Cardiac fibroblast (primary cell): Measurements from ENCODE around the gene TNKS1BP1.

Source experiments
- DNase-seq, 2 donors: peaks; one replicate each; pipeline versions ENCODE4 v3.0.0 to v3.0.0-alpha.2; 2010; ENCODE audit warnings: low read depth in 2 of 2
- H3K4me3 ChIP-seq, 2 donors: replicated peaks in 1 of 2; 1 replicate in 1 of 2; 2 replicates in 1 of 2; pipeline ENCODE4 v1.5.1; 2011; ENCODE audit warnings: low read depth in 2 of 2, low read length in 2 of 2, mild to moderate bottlenecking in 2 of 2, moderate library complexity in 1 of 2
- TF ChIP-seq, protein P1 (sequence below): IDR thresholded peaks from one replicate; pipeline ENCODE4 v1.5.1; 2011; ENCODE audit warnings: low read depth, mild to moderate bottlenecking, low read length, inconsistent platforms

The TNKS1BP1 gene

DNA sequence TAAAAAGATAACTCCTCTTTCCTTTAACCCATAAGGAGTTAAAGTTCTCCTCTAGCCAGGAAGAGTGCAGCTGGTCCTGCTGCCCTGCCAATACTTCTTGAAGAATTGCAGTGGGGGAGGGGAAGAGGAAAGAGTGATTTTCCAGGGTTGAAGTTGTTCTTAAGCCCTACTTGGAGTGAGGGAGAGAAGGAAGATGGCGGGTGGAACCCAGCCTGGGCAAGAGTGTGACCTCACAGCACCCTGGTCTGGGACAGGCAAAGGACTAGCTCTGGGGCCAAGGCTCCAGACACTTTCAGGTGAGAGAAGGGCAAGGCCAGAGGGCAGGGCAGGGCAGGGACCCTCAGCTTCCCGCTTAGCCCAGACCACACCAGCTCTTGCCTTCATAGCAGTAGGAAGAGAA lies 6.6 kb downstream of the TNKS1BP1 start:
- peak; percentile 60 to 79 for DNase-seq
- TF ChIP-seq, protein P1, sequence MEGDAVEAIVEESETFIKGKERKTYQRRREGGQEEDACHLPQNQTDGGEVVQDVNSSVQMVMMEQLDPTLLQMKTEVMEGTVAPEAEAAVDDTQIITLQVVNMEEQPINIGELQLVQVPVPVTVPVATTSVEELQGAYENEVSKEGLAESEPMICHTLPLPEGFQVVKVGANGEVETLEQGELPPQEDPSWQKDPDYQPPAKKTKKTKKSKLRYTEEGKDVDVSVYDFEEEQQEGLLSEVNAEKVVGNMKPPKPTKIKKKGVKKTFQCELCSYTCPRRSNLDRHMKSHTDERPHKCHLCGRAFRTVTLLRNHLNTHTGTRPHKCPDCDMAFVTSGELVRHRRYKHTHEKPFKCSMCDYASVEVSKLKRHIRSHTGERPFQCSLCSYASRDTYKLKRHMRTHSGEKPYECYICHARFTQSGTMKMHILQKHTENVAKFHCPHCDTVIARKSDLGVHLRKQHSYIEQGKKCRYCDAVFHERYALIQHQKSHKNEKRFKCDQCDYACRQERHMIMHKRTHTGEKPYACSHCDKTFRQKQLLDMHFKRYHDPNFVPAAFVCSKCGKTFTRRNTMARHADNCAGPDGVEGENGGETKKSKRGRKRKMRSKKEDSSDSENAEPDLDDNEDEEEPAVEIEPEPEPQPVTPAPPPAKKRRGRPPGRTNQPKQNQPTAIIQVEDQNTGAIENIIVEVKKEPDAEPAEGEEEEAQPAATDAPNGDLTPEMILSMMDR: no peak
- no peak overlapping the region for H3K4me3 ChIP-seq

DNA sequence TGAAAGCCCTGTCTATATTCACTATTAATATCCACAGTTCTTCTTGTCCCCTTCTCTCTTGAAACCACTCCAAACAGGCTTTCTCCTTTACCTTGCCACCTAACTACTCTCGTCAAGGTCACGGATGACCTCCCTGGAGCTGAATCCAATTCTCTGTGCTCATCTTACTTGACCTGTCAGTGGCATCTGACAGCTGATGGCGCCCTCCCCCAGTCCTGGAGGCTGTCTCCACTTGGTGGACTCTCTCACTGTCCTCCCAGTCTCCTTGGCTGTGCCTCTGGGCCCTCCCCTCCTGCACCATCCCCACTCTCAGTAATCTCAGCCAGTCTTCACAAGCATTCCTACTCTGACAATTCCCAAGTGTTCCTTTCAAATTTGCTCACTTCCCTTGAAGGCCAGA lies 8.7 kb downstream of the TNKS1BP1 start:
- TF ChIP-seq, protein P1: no peak
- no peak overlapping the region for H3K4me3 ChIP-seq
- peak in 1 of 2 donors; percentile 27 for DNase-seq

DNA sequence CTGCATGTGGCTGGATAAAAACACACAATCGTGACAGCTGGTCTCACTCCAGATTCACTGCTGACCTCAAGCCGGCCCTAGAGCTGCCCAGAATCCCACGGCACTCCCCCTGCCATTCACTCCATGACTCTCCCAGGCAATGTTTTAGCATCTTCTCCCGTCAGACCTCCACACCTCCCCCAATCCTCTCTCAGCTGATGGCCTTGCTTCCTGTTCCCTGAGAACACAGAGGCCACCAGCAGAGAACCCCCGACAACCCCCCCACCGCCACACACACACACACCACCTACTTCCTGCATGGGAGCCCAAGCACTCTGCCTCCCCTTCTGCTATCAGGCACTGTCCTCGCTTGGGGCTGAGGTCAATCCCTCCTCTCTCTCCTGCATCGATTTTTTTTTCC lies 9.3 kb downstream of the TNKS1BP1 start:
- peak; percentile 63 to 86 for DNase-seq
- TF ChIP-seq, protein P1: no peak
- H3K4me3 ChIP-seq: no peak overlapping the region

DNA sequence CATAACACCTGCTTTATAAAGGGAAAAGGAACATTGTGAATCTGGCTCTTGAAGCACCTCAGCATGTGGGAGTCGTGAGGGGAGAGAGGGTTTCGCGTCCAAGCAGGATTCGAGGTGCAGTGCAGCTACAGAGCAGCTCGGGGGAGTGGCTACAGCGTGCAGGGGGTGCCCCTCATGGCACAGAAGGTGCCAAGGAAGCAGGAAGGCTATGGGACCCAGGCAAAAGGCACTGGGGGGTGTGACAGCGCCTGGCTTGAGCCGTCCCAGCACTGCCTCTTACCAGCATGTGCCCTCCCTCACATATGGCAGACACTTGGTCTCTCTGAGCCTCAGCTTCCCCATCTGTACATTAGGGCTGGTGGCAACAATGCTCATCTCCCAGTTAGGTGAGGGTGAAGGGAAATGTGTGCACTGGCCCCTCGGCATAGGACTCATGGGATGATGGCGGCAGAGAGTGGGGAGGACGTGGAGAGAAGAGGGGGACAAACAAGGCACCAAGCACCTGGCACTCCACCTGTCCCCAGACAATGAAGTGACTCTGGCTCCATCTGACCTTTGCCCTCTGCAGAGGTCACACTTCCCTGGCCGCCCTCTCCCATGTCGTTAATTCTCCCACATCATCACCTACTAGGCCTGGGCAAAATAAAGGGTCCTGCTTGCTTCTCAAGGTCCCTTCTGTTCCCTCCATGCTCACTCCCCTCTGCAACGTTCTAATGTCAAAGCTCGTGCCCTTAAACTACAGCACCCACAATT lies 10.4 kb downstream of the TNKS1BP1 start:
- no peak overlapping the region for H3K4me3 ChIP-seq
- TF ChIP-seq, protein P1: no peak
- DNase-seq: no peak

DNA sequence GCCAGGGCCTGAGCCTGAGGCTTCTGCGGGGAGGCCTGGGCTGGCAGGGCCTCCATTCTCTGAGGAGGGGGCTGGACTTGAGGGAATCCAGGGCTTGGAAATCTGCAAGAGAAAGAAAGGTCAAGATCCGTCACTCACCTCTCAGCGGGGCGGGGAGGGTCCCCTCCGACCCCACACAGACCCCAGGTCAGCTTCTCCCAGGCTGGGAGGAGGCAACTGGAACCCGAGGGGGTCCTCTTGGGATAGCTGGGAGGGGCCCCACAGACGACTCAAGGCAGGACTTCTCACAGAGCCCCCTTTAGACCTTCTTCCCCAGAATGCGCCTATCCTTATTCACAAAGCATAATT lies 11.0 kb downstream of the TNKS1BP1 start:
- DNase-seq: no peak
- TF ChIP-seq, protein P1: no peak
- no peak overlapping the region for H3K4me3 ChIP-seq

DNA sequence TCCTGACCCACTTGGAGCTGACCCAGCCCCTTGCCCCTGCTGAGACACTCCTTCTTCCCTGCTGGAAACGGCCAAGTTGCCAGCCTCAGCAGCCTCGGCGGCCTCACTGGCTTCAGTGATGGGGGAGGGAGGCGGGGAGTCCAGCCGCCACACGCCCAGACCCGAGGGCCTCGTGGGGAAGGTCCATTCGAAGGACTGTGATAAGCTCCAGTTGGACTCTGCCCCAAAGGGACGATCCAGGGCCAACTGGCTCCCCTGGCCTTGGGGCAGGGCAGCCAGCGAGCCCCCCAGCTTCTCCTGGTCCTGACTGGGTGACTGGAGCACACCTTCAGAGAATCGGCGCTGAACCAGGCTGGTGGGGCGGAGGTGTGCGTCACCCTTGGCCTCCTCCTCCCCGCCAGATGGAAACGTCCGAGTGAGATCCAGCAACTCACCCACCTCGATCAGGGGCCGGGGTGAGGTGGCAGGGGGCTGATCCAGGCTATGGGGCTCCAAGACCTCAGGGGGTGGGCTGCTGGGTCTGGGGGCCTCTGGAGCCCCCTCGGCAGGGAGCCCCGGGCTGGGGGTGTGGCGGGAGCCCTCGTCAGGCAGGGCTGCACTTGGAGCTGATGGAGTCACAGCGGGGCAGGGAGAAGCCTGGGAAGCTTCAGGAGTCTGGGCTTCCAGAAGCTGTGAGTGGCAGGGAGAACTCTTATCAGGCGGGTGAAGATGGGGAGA lies 11.5 kb downstream of the TNKS1BP1 start:
- no peak overlapping the region for H3K4me3 ChIP-seq
- DNase-seq: no peak
- TF ChIP-seq, protein P1: no peak
